Bronchial epithelial cell (primary cell): Measurements from ENCODE around the gene PXT1. TPM values are rescaled to one million over a fixed set of nuclear protein-coding genes. Genes with fewer than 3 reads are reported as not detected.

Source experiments
- DNase-seq: peaks from one replicate; pipeline ENCODE4 v3.0.0-alpha.2; 2010; ENCODE audit warnings: low read depth
- FAIRE-seq: peaks from 2 replicates; lab custom pipeline; 2011; peaks lifted over from hg19 to GRCh38; lab: Jason Lieb, UNC
- H3K27me3 ChIP-seq: 2 replicates; pipeline ENCODE4 v1.5.1; 2011; ENCODE audit warnings: low read length; ENCODE audit not compliant: control insufficient read depth, insufficient read depth
- H3K36me3 ChIP-seq: 2 replicates; pipeline ENCODE4 v1.5.1; 2011; ENCODE audit warnings: low read length; ENCODE audit not compliant: control insufficient read depth, insufficient read depth
- H3K4me3 ChIP-seq: 2 replicates; pipeline ENCODE4 v1.5.1; 2011; ENCODE audit warnings: mild to moderate bottlenecking, low read depth, low read length, control low read depth
- CTCF ChIP-seq: IDR thresholded peaks from 2 replicates; pipeline ENCODE4 v1.5.1; 2011; ENCODE audit warnings: mild to moderate bottlenecking, moderate library complexity, low read length, control low read depth, inconsistent platforms; ENCODE audit not compliant: insufficient read depth, severe bottlenecking
- total RNA-seq: library from RNA; depleted of rRNA; stranded (reverse); fragments of >200 nt; gene quantifications from 2 replicates; pipeline ENCODE4 v1.2.1, GENCODE V29; 2014

PXT1 gene
- total RNA-seq, 1 donor from 2014 or later, result not detected

GRCh38 chr6:36402481-36402880 is 40.2 kb downstream of the PXT1 start:
- H3K36me3 ChIP-seq, result no peaks in the 10 kb centered on the region
- no peak for FAIRE-seq
- no peak for TF ChIP-seq CTCF

GRCh38 chr6:36399970-36400369 is 42.7 kb downstream of the PXT1 start:
- Histone ChIP-seq H3K36me3 (no peaks in the 10 kb centered on the region), H3K27me3 (peaks cover 2% of the 10 kb centered on the region), H3K4me3 (no peak overlapping the region)
- DNase-seq (no peak), FAIRE-seq (no peak)
- no peak for TF ChIP-seq CTCF

More at GRCh38 chr6:36402481-36402880, 40.2 kb downstream of the PXT1 start:
- peaks cover 2% of the 10 kb centered on the region for H3K27me3 ChIP-seq
- DNase-seq, result no peak
- H3K4me3 ChIP-seq, result no peak overlapping the region

- DNase-seq (no peak), FAIRE-seq (no peak)
- Histone ChIP-seq H3K4me3 (no peak overlapping the region), H3K27me3 (peaks cover 5% of the 10 kb centered on the region), H3K36me3 (no peaks in the 10 kb centered on the region)
- no peak for TF ChIP-seq CTCF
Measured at GRCh38 chr6:36392621-36393020, 50.0 kb downstream of the PXT1 start.

GRCh38 chr6:36389353-36389752 is 53.3 kb downstream of the PXT1 start:
- TF ChIP-seq CTCF, result no peak
- no peak overlapping the region for H3K4me3 ChIP-seq
- no peak for FAIRE-seq
- peaks cover 7% of the 10 kb centered on the region for H3K27me3 ChIP-seq
- DNase-seq, result no peak
- no peaks in the 10 kb centered on the region for H3K36me3 ChIP-seq

- Histone ChIP-seq H3K36me3 (no peaks in the 10 kb centered on the region), H3K4me3 (peak within 1 kb of the TSS; percentile 50), H3K27me3 (peaks cover 7% of the 10 kb centered on the region)
- TF ChIP-seq CTCF, result peak; percentile 4
- DNase-seq, result no peak
- FAIRE-seq, result no peak
Measured at GRCh38 chr6:36387440-36388303, 55.0 kb downstream of the PXT1 start, which contains the start of gene ETV7. Gene ETV7 (minus strand): TSS chr6:36387669. CDS start chr6:36387541, 128 bp downstream.
